H1 (cell line): ENCODE results near the gene FXYD7.

Experiments used
- CHD1 ChIP-seq: IDR thresholded peaks from 2 replicates; pipeline ENCODE4 v1.6.1; 2012; ENCODE audit warnings: low read depth, low read length, improper control_type of control experiment
- EZH2 ChIP-seq: fragments of 200-600 bp; sonication (generic); IDR thresholded peaks from 2 replicates; pipeline ENCODE4 v1.7.1; 2012; ENCODE audit warnings: low read depth, mild to moderate bottlenecking, moderate library complexity, low read length, inconsistent platforms; ENCODE audit not compliant: severe bottlenecking
- GABPA ChIP-seq: IDR thresholded peaks from 2 replicates; pipeline ENCODE4 v1.6.1; 2011; ENCODE audit warnings: mild to moderate bottlenecking, low read length, moderate library complexity, borderline replicate concordance; ENCODE audit not compliant: insufficient read depth
- MAFK ChIP-seq: IDR thresholded peaks from 2 replicates; pipeline ENCODE4 v1.6.1; 2012; ENCODE audit warnings: low read depth, mild to moderate bottlenecking, improper control_type of control experiment, low read length
- MAX ChIP-seq: IDR thresholded peaks from 2 replicates; pipeline ENCODE4 v1.6.1; 2012; ENCODE audit warnings: inconsistent platforms
- POLR2A ChIP-seq, 2 experiments: IDR thresholded peaks; 1 replicate in 1 of 2; 2 replicates in 1 of 2; pipeline ENCODE4 v1.6.1; 2011; ENCODE audit warnings: low read depth in 2 of 2, low read length in 2 of 2, mild to moderate bottlenecking in 2 of 2; ENCODE audit errors: control extremely low read depth in 1 of 2
- POLR2AphosphoS5 ChIP-seq: IDR thresholded peaks from 2 replicates; pipeline ENCODE4 v1.6.1; 2011; ENCODE audit warnings: low read depth, low read length
- RFX5 ChIP-seq: IDR thresholded peaks from 2 replicates; pipeline ENCODE4 v1.6.1; 2011; ENCODE audit warnings: low read depth, low read length, improper control_type of control experiment, borderline replicate concordance
- SIN3A ChIP-seq, 2 experiments: IDR thresholded peaks in 1 of 2; conservative IDR thresholded peaks in 1 of 2; 2 replicates each; pipeline ENCODE4 v1.6.1; 2011 to 2012; ENCODE audit warnings: low read length in 2 of 2, improper control_type of control experiment in 1 of 2, low read depth in 1 of 2, mild to moderate bottlenecking in 1 of 2
- ZNF274 ChIP-seq: IDR thresholded peaks from 2 replicates; pipeline ENCODE4 v1.7.0; 2012; ENCODE audit warnings: low read length, borderline replicate concordance; ENCODE audit errors: extremely low read depth
- TF ChIP-seq, protein P1 (sequence below), 3 experiments: IDR thresholded peaks; 1 replicate in 2 of 3; 2 replicates in 1 of 3; pipeline versions ENCODE4 v1.5.1 to v1.6.1; 2011; ENCODE audit warnings: low read length in 3 of 3, mild to moderate bottlenecking in 3 of 3, inconsistent platforms in 2 of 3, low read depth in 1 of 3, moderate library complexity in 1 of 3; ENCODE audit not compliant: insufficient read depth in 1 of 3; ENCODE audit errors: control extremely low read depth in 1 of 3

DNA sequence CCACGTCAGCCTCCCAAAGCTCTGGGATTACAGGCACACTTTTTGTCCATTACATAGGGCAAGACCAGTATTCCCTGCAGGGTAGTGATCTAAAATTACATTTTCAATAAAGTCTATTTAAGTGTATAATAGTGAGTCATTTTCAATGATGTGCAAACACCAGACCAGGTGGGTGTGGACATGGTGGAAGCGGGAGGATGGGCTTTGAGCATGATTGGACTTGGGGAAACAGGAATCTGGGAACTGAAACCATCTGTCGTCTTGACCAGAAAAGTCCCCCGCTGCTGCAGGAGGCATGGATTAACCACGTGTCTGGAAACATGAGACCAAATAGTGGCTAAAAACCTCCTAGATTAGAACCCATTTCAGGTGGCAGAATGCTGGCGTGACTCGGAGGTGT is 22.6 kb upstream of the FXYD7 start:
- TF ChIP-seq SIN3A (conservative IDR thresholded peaks at IDR 0.05 in 1 of 2, IDR thresholded peaks at IDR 0.05 in 1 of 2; ENCODE audit: low read depth in 1 of 2, low read length in 2 of 2) (no peak), RFX5 (no peak), CHD1 (no peak), ZNF274 (no peak), POLR2A (IDR thresholded peaks at IDR 0.05; ENCODE audit: control extremely low read depth in 1 of 2, low read depth in 2 of 2, low read length in 2 of 2) (no peak), POLR2AphosphoS5 (no peak), MAFK (no peak), EZH2 (no peak), MAX (no peak), GABPA (no peak)
- TF ChIP-seq, protein P1, sequence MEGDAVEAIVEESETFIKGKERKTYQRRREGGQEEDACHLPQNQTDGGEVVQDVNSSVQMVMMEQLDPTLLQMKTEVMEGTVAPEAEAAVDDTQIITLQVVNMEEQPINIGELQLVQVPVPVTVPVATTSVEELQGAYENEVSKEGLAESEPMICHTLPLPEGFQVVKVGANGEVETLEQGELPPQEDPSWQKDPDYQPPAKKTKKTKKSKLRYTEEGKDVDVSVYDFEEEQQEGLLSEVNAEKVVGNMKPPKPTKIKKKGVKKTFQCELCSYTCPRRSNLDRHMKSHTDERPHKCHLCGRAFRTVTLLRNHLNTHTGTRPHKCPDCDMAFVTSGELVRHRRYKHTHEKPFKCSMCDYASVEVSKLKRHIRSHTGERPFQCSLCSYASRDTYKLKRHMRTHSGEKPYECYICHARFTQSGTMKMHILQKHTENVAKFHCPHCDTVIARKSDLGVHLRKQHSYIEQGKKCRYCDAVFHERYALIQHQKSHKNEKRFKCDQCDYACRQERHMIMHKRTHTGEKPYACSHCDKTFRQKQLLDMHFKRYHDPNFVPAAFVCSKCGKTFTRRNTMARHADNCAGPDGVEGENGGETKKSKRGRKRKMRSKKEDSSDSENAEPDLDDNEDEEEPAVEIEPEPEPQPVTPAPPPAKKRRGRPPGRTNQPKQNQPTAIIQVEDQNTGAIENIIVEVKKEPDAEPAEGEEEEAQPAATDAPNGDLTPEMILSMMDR (IDR thresholded peaks at IDR 0.05; ENCODE audit: control extremely low read depth in 1 of 3, insufficient read depth in 1 of 3, low read depth in 1 of 3, low read length in 3 of 3): no peak
